SU-DHL-6 (cell line): Measurements from ENCODE around the gene RNASE8.

ENCODE experiments used
- H2AFZ ChIP-seq: fragments of 200-600 bp; sonication (generic); 2 replicates; pipeline ENCODE4 v1.6.1; 2014; ENCODE audit warnings: low read depth, mild to moderate bottlenecking, moderate library complexity, mixed read lengths, antibody characterized with exemption, low read length; ENCODE audit not compliant: severe bottlenecking
- H3F3A ChIP-seq: fragments of 200-600 bp; shearing (Covaris generic); 2 replicates; pipeline ENCODE4 v1.6.0; 2016; ENCODE audit warnings: antibody characterized with exemption, mild to moderate bottlenecking; ENCODE audit not compliant: insufficient read depth
- H3K27ac ChIP-seq: fragments of 200-600 bp; sonication (generic); 2 replicates; pipeline ENCODE4 v1.5.1; 2016; ENCODE audit warnings: low read depth, mild to moderate bottlenecking, low read length, moderate library complexity, mixed read lengths
- H3K27me3 ChIP-seq: fragments of 200-600 bp; sonication (generic), shearing (Covaris generic); 2 replicates; pipeline ENCODE4 v1.6.0; 2014; ENCODE audit warnings: mild to moderate bottlenecking, low read length
- H3K36me3 ChIP-seq: fragments of 200-600 bp; sonication (generic); 2 replicates; pipeline ENCODE4 v1.6.1; 2014; ENCODE audit warnings: mild to moderate bottlenecking, low read length, mixed read lengths
- H3K4me2 ChIP-seq: fragments of 300-600, 200-600 bp; shearing (Covaris generic), sonication (generic); 2 replicates; pipeline ENCODE4 v1.6.0; 2014; ENCODE audit warnings: low read length, low read depth, mild to moderate bottlenecking; ENCODE audit not compliant: poor library complexity, severe bottlenecking
- H3K4me3 ChIP-seq: fragments of 200-600 bp; sonication (generic); 2 replicates; pipeline ENCODE4 v1.5.1; 2014; ENCODE audit warnings: antibody characterized with exemption, low read length, mild to moderate bottlenecking, mixed read lengths; ENCODE audit not compliant: insufficient read depth, poor library complexity, severe bottlenecking
- H3K79me2 ChIP-seq: fragments of 200-600 bp; sonication (generic); 2 replicates; pipeline ENCODE4 v1.6.1; 2014; ENCODE audit warnings: mild to moderate bottlenecking, low read length, moderate library complexity; ENCODE audit not compliant: insufficient read depth
- H3K9ac ChIP-seq: fragments of 200-600 bp; sonication (generic); 2 replicates; pipeline ENCODE4 v1.7.0; 2014; ENCODE audit warnings: mild to moderate bottlenecking, low read length
- H3K9me2 ChIP-seq: fragments of 200-600 bp; sonication (generic); replicated peaks from 2 replicates; pipeline ENCODE4 v1.6.1; 2014; ENCODE audit warnings: low read length; ENCODE audit not compliant: insufficient read depth
- H3K9me3 ChIP-seq: fragments of 200-600 bp; sonication (generic); 2 replicates; pipeline ENCODE4 v1.6.1; 2014; ENCODE audit warnings: low read length, mixed read lengths; ENCODE audit not compliant: insufficient read depth
- H4K20me1 ChIP-seq: fragments of 200-600 bp; sonication (generic); 2 replicates; pipeline ENCODE4 v1.6.1; 2014; ENCODE audit warnings: low read depth, mild to moderate bottlenecking, antibody characterized with exemption, low read length, moderate library complexity, mixed read lengths
- EZH2phosphoT487 ChIP-seq: fragments of 200-600 bp; sonication (generic), shearing (Covaris generic); conservative IDR thresholded peaks from 2 replicates; pipeline ENCODE4 v1.6.1; 2018; ENCODE audit warnings: mild to moderate bottlenecking, antibody characterized with exemption, low read length, moderate library complexity, mixed read lengths
- TF ChIP-seq, protein P1 (sequence below): fragments of 200-600 bp; sonication (generic); IDR thresholded peaks from one replicate; pipeline ENCODE4 v1.5.1; 2017; ENCODE audit warnings: antibody characterized with exemption, mild to moderate bottlenecking, low read length, moderate library complexity; ENCODE audit not compliant: insufficient read depth, poor library complexity, severe bottlenecking

Gene RNASE8

DNA sequence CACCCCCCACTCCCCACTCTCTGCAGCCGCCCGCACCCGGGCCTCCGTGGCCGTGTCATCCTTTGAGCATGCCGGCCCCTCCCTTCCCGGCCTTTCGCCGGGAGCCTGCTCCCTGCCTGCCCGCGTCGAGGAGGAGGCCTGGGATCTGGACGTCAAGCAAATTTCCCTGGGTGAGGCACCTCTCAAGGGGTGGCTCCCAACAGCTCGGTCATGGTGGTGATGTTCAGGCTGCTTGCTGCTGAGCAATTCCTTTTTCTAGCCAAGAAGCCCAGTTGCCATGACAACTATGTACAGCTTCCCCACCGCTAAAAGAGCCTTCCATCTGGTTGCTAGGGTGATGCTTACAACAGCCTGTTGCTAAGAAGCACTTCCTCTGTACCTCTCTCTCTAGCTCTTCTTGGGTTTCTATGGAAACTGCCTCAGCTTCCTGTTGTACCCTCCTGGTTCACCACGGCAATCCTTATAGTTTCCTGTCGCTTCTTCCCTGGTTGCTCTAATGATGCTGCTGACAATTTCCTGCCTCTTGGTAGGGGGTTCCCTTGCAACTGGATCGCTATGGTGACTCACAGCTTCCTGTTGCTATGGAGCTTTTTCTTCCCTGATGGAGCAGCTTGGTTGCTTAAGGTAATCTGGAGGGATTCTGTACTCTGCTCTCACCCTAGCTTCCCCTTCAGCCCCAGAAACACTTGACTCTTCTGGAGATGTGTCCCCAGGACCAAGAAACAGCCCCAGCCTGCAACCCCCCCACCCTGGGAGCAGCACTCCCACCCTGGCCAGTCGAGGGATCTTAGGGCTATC is 29.9 kb downstream of the RNASE8 start:
- Histone ChIP-seq H3K9me3 (no peaks in the 10 kb centered on the region), H3K79me2 (no peaks in the 10 kb centered on the region), H4K20me1 (no peaks in the 10 kb centered on the region), H2AFZ (no peak overlapping the region), H3K27me3 (no peaks in the 10 kb centered on the region), H3K27ac (no peak overlapping the region), H3K4me2 (no peak overlapping the region), H3K9me2 (no peaks in the 10 kb centered on the region), H3K9ac (no peak overlapping the region), H3F3A (no peaks in the 10 kb centered on the region), H3K4me3 (no peak overlapping the region), H3K36me3 (no peaks in the 10 kb centered on the region)
- TF ChIP-seq, protein P1, sequence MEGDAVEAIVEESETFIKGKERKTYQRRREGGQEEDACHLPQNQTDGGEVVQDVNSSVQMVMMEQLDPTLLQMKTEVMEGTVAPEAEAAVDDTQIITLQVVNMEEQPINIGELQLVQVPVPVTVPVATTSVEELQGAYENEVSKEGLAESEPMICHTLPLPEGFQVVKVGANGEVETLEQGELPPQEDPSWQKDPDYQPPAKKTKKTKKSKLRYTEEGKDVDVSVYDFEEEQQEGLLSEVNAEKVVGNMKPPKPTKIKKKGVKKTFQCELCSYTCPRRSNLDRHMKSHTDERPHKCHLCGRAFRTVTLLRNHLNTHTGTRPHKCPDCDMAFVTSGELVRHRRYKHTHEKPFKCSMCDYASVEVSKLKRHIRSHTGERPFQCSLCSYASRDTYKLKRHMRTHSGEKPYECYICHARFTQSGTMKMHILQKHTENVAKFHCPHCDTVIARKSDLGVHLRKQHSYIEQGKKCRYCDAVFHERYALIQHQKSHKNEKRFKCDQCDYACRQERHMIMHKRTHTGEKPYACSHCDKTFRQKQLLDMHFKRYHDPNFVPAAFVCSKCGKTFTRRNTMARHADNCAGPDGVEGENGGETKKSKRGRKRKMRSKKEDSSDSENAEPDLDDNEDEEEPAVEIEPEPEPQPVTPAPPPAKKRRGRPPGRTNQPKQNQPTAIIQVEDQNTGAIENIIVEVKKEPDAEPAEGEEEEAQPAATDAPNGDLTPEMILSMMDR, result no peak
- no peak for TF ChIP-seq EZH2phosphoT487

DNA sequence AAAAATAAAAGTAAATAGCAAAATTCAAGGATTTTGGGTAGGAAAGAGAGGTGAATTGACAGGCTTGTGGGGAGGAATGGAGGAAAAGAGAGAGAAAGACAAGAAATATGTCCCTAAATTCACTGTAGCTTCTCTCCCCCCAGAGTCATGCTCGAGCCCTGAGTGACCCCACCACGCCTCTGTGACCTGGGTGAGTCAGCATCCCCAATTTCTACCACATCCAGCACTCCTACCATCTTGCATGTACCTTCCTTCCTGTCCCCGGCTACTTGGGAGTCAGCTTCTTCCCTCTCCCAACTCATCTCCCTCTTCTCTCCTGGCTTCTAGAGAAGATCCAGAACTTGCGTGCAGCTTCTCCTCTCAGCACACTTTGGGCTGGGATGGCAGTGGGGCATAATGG is 31.1 kb downstream of the RNASE8 start:
- Histone ChIP-seq H3F3A (no peaks in the 10 kb centered on the region), H3K4me2 (no peak overlapping the region), H4K20me1 (no peaks in the 10 kb centered on the region), H3K27ac (no peak overlapping the region), H3K9me3 (no peaks in the 10 kb centered on the region), H3K27me3 (no peaks in the 10 kb centered on the region), H2AFZ (no peak overlapping the region), H3K9me2 (no peaks in the 10 kb centered on the region), H3K36me3 (no peaks in the 10 kb centered on the region), H3K4me3 (no peak overlapping the region), H3K79me2 (no peaks in the 10 kb centered on the region), H3K9ac (no peak overlapping the region)
- TF ChIP-seq, protein P1, result no peak
- no peak for TF ChIP-seq EZH2phosphoT487

DNA sequence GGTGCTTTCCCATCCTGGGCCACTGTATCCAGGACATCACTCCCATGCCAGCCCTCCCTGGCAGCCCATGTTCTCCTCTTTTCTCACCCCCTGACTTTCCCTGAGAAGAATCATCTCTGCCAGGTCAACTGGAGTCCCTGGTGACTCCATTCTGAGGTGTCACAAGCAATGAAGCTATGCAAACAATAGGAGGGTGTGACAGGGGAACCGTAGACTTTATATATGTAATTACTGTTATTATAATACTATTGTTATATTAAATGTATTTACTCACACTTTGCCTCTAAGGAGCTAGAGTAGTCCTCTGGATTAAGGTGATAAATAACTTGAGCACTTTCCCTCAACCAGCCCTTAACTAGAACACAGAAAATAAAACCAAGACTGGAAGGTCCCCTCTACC is 31.6 kb downstream of the RNASE8 start:
- Histone ChIP-seq H3K79me2 (no peaks in the 10 kb centered on the region), H3F3A (no peaks in the 10 kb centered on the region), H3K9me2 (no peaks in the 10 kb centered on the region), H3K36me3 (no peaks in the 10 kb centered on the region), H3K27me3 (no peaks in the 10 kb centered on the region), H4K20me1 (no peaks in the 10 kb centered on the region), H3K4me2 (no peak overlapping the region), H3K4me3 (no peak overlapping the region), H2AFZ (no peak overlapping the region), H3K27ac (no peak overlapping the region), H3K9me3 (no peaks in the 10 kb centered on the region), H3K9ac (no peak overlapping the region)
- TF ChIP-seq, protein P1, result no peak
